ENCODE measurements around the gene NRAP. TPM values are rescaled to one million over a fixed set of nuclear protein-coding genes. Genes with fewer than 3 reads are reported as not detected.

The NRAP gene
- total RNA-seq, 1 donor from 2014 or later: not detected

DNA sequence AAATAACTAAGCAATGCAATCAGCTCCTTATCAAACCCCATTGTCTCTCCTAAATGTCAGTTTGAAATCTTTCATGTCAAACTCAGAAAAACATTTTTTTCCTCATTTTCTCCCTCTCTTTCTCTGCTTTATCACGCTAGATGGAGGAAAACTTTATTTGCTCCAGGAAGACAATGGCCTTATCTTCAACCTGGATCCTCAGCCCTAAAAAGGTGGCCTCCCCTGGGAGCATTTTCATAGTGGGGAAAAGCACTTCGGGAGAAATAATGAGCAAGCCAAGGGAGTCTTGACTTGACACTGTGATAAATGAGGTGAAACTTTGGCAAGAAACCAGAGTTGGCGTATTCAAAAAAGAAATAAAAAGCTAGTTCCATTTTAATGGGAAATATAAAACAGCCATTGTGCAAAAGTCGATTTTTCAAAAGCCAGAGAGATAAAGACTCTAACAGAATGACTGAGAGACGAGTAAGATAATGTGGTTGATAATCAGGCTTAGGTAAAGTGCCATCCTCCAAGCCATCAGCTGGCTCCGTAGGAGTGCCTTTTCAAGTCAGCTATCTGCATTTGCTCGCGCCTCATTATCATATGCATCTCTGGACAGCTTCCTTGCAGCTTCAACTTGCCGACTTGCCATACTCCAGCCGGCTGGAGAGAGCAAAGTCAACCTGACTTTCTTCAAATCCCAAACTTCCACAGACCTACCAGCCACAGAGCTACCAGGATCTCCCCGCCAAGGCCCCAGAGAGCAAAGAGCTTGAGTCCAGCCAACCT lies 91.1 kb downstream of the NRAP start:
- Histone ChIP-seq H4K20me1 (ENCODE audit: low read depth) (no peaks in the 10 kb centered on the region), H3K36me3 (no peaks in the 10 kb centered on the region), H3K27ac (no peak overlapping the region), H3K9ac (no peak overlapping the region), H3K27me3 (peaks cover 3% of the 10 kb centered on the region), H3K4me3 (no peak overlapping the region), H3K9me3 (ENCODE audit: low read depth) (no peaks in the 10 kb centered on the region), H3F3A (ENCODE audit: low read depth) (no peaks in the 10 kb centered on the region), H3K79me2 (ENCODE audit: low read depth) (no peaks in the 10 kb centered on the region), H2AFZ (replicated peaks) (no peak overlapping the region), H3K4me1 (no peaks in the 10 kb centered on the region), H3K4me2 (no peak overlapping the region)
- TF ChIP-seq, protein P1, sequence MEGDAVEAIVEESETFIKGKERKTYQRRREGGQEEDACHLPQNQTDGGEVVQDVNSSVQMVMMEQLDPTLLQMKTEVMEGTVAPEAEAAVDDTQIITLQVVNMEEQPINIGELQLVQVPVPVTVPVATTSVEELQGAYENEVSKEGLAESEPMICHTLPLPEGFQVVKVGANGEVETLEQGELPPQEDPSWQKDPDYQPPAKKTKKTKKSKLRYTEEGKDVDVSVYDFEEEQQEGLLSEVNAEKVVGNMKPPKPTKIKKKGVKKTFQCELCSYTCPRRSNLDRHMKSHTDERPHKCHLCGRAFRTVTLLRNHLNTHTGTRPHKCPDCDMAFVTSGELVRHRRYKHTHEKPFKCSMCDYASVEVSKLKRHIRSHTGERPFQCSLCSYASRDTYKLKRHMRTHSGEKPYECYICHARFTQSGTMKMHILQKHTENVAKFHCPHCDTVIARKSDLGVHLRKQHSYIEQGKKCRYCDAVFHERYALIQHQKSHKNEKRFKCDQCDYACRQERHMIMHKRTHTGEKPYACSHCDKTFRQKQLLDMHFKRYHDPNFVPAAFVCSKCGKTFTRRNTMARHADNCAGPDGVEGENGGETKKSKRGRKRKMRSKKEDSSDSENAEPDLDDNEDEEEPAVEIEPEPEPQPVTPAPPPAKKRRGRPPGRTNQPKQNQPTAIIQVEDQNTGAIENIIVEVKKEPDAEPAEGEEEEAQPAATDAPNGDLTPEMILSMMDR (IDR thresholded peaks at IDR 0.05): no peak
- TF ChIP-seq EZH2phosphoT487 (IDR thresholded peaks at IDR 0.05) (no peak), EZH2 (IDR thresholded peaks at IDR 0.05) (no peak)
- Mint-ChIP-seq H3K27ac (no peak overlapping the region), H3K9me3 (no peaks in the 10 kb centered on the region), H3K36me3 (no peaks in the 10 kb centered on the region), H3K4me3 (no peak overlapping the region), H3K4me1 (peaks cover 2% of the 10 kb centered on the region), H3K27me3 (ENCODE audit: insufficient read depth, low read depth) (peaks cover 15% of the 10 kb centered on the region)
- DNase-seq (ENCODE audit: low spot score): no peak

DNA sequence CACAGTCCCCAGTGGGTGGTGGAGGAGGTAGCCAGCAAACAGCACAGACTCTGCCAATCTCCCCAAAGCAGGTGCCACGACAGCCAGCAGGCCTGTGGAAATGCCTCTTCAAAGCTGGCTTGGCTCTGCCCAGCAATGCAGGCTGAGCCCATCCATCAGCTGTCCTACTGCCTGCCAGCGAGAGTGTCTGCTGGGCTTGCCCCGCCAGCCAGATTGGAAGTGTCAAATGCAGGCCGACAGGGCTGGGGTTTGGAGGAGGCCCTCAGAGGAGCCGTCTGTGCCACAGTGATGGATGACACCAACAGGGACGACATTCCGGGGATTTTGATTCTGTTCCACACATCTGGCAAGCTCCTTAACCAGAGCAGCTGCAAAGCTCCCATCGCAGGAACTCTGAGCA lies 94.3 kb downstream of the NRAP start:
- Mint-ChIP-seq H3K27me3 (ENCODE audit: insufficient read depth, low read depth) (peaks cover 7% of the 10 kb centered on the region), H3K9me3 (no peaks in the 10 kb centered on the region), H3K4me1 (peaks cover 10% of the 10 kb centered on the region), H3K27ac (no peak overlapping the region), H3K36me3 (no peaks in the 10 kb centered on the region), H3K4me3 (no peak overlapping the region)
- no peak overlapping the region for H3K9ac ChIP-seq
- no peaks in the 10 kb centered on the region for H3K27me3 ChIP-seq
- no peak for DNase-seq (ENCODE audit: low spot score)
- H3F3A ChIP-seq (ENCODE audit: low read depth): peaks cover 8% of the 10 kb centered on the region
- peaks cover 9% of the 10 kb centered on the region for H3K4me1 ChIP-seq
- no peak overlapping the region for H2AFZ ChIP-seq (replicated peaks)
- H4K20me1 ChIP-seq (ENCODE audit: low read depth): no peaks in the 10 kb centered on the region
- no peaks in the 10 kb centered on the region for H3K9me3 ChIP-seq (ENCODE audit: low read depth)
- TF ChIP-seq EZH2phosphoT487 (IDR thresholded peaks at IDR 0.05): no peak
- TF ChIP-seq, protein P1 (IDR thresholded peaks at IDR 0.05): no peak
- TF ChIP-seq EZH2 (IDR thresholded peaks at IDR 0.05): no peak
- H3K4me3 ChIP-seq: no peak overlapping the region
- H3K27ac ChIP-seq: no peak overlapping the region
- H3K4me2 ChIP-seq: no peak overlapping the region
- no peaks in the 10 kb centered on the region for H3K79me2 ChIP-seq (ENCODE audit: low read depth)
- no peaks in the 10 kb centered on the region for H3K36me3 ChIP-seq

- DNase-seq (ENCODE audit: low spot score): no peak
- H3K36me3 Mint-ChIP-seq: no peaks in the 10 kb centered on the region
- no peaks in the 10 kb centered on the region for H3K79me2 ChIP-seq (ENCODE audit: low read depth)
Measured at GRCh38 chr10:113566888-113567287, 97.0 kb downstream of the NRAP start.

DNA sequence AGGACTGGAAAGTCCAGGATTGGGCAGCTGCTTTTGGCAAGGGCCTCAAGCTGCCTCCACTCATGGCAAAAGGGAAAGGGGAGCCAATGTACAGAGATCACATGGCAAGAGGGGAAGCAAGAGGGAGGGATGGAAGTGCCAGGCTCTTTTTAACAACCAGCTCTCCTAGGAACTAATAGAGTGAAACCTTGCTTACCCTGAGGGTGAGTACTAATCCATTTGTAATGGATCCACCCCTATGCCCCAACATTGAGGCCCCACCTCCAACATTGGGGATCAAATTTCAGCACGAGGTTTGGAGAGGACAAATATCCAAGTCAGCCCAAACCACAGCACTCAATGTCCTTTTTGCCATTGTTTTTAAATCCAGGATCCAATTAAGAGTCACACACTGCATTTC lies 98.5 kb downstream of the NRAP start:
- Histone ChIP-seq H3K9ac (no peak overlapping the region), H3K27ac (no peak overlapping the region), H3K79me2 (ENCODE audit: low read depth) (no peaks in the 10 kb centered on the region), H2AFZ (replicated peaks) (no peak overlapping the region), H3K27me3 (peaks cover 22% of the 10 kb centered on the region), H3F3A (ENCODE audit: low read depth) (peaks cover 8% of the 10 kb centered on the region), H3K4me1 (peaks cover 15% of the 10 kb centered on the region), H4K20me1 (ENCODE audit: low read depth) (no peaks in the 10 kb centered on the region), H3K4me2 (no peak overlapping the region), H3K9me3 (ENCODE audit: low read depth) (no peaks in the 10 kb centered on the region), H3K36me3 (no peaks in the 10 kb centered on the region), H3K4me3 (no peak overlapping the region)
- no peak overlapping the region for H3K27ac Mint-ChIP-seq
- TF ChIP-seq EZH2 (IDR thresholded peaks at IDR 0.05) (no peak), EZH2phosphoT487 (IDR thresholded peaks at IDR 0.05) (no peak)
- TF ChIP-seq, protein P1 (IDR thresholded peaks at IDR 0.05): no peak
- DNase-seq (ENCODE audit: low spot score): no peak
- H3K36me3 Mint-ChIP-seq: no peaks in the 10 kb centered on the region
- no peak overlapping the region for H3K4me3 Mint-ChIP-seq
- H3K9me3 Mint-ChIP-seq: no peaks in the 10 kb centered on the region
- H3K27me3 Mint-ChIP-seq (ENCODE audit: insufficient read depth, low read depth): peaks cover 3% of the 10 kb centered on the region
- H3K4me1 Mint-ChIP-seq: peaks cover 16% of the 10 kb centered on the region

More at GRCh38 chr10:113566888-113567287, 97.0 kb downstream of the NRAP start:
- no peaks in the 10 kb centered on the region for H3K9me3 Mint-ChIP-seq
- Histone ChIP-seq H3K4me1 (peaks cover 15% of the 10 kb centered on the region), H3K36me3 (no peaks in the 10 kb centered on the region), H2AFZ (replicated peaks) (no peak overlapping the region), H3K9me3 (ENCODE audit: low read depth) (no peaks in the 10 kb centered on the region), H4K20me1 (ENCODE audit: low read depth) (no peaks in the 10 kb centered on the region), H3K4me3 (no peak overlapping the region), H3K27ac (no peak overlapping the region), H3K27me3 (peaks cover 7% of the 10 kb centered on the region), H3F3A (ENCODE audit: low read depth) (peaks cover 8% of the 10 kb centered on the region), H3K4me2 (no peak overlapping the region), H3K9ac (no peak overlapping the region)
- peaks cover 16% of the 10 kb centered on the region for H3K4me1 Mint-ChIP-seq
- H3K27ac Mint-ChIP-seq: no peak overlapping the region
- H3K4me3 Mint-ChIP-seq: no peak overlapping the region
- no peak for TF ChIP-seq EZH2phosphoT487 (IDR thresholded peaks at IDR 0.05)
- peaks cover 5% of the 10 kb centered on the region for H3K27me3 Mint-ChIP-seq (ENCODE audit: insufficient read depth, low read depth)
